Measurements from ENCODE around the gene C2orf42. TPM values are rescaled to one million over a fixed set of nuclear protein-coding genes. Genes with fewer than 3 reads are reported as not detected.
"Not testable (repeated sequence)": the region's sequence is repeated elsewhere in the genome, so short reads cannot be mapped to it uniquely, and the experiment has no call there.

The C2orf42 gene
- total RNA-seq, result 22.0 TPM

- DNase-seq (ENCODE audit: low spot score), result peak; percentile 96
These were observed at the start of gene C2orf42 for GRCh38 chr2:70190418-70191243. TSS of gene C2orf42 (minus strand) at chr2:70191019. CDS start at chr2:70181985, 9,034 bp downstream.

DNA sequence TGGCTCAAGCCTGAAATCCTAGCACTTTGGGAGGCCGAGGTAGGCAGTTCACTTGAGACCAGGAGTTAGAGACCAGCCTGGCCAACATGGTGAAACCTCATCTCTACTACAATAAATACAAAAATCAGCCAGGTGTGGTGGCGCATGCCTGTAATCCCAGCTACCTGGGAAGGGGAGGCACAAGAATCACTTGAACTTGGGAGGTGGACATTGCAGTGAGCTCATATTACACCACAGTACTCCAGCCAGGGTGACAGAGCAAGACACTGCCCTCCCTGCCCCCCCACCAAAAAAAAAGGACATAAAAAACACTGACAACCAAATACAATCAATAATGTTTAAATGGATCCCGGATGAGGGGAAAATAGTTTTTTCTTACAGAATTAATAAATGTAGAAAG, 49.8 kb upstream of the C2orf42 start:
- no peak for DNase-seq (ENCODE audit: low spot score)

- DNase-seq (ENCODE audit: low spot score), result no peak
These were observed 43.1 kb upstream of the C2orf42 start for GRCh38 chr2:70233926-70234325.

DNA sequence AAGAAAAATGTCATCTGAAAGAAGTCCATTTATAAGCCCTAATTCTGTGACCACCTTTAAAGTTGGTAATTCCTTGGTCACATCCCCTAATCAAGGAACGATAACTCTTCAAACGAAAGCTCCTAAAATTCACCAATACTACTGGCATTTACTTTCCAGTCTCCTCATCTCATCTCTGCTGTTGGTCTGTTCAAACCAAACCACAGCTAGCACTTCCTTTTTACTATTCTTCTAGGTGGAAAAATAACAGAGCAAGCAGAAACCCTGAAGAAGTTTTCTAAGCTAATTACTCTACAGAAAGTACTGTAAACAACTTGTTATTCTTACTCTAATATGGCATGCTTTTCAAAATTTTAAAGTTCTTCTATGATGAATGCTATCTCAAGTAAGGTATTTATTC, 36.0 kb upstream of the C2orf42 start:
- DNase-seq (ENCODE audit: low spot score), result no peak

DNA sequence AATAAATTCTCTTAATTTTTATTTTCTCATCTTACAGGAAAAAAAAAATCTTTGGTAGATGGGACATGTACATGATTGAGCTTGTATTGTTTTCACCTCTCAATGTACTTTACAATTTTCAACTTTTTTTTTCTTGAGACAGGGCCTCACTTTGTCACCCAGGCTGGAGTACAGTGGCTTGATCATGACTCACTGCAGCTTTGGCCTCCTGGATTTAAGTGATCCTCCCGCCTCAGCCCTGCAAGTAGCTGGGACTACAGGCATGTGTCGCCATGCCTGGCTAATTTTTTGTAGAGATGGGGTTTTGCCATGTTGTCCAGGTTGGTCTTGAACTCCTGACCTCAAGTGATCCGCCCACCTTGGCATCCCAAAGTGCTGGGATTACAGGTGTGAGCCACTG, 32.5 kb upstream of the C2orf42 start:
- not testable (repeated sequence) for DNase-seq (ENCODE audit: low spot score)

- no peak for DNase-seq (ENCODE audit: low spot score)
These were observed 24.2 kb upstream of the C2orf42 start for GRCh38 chr2:70214953-70215549.

DNA sequence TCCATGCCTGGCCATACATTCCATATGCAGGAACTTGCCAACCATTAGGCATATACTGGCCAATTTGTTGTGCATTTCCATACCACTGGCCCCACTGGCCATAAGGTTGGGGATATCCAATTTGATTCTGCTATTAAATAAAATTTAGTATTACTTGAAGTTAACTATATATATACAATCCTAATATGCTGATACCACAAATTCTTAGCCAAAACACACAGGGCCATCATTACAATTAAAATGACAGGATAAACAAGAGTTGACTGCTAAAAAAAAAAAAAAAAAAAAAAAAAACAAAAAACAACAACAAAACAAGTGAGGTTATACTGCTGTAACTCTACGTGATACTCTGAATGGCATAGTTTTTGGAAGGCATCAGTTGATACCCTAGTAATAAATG, 23.5 kb upstream of the C2orf42 start:
- no peak for DNase-seq (ENCODE audit: low spot score)

- no peak for DNase-seq (ENCODE audit: low spot score)
These were observed 21.6 kb upstream of the C2orf42 start for GRCh38 chr2:70212298-70212932.

DNA sequence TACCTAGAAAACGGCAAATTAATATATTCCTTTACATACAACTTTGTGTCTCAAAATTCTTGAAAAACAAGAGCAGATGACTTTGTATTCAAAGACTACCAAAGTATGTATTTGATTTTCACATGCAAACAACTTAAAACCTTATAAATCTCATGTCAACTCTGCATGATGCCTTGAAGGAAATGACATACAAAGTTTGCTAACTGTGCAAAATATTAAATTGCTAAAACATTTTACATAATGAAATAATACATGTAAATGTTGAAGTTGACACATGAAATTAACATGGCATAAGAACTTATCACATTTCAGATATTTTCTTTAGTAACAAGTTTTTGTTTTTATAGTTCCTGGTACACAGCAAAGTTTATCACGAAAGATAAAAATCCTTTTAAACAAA, 20.8 kb upstream of the C2orf42 start:
- DNase-seq (ENCODE audit: low spot score), result no peak

DNA sequence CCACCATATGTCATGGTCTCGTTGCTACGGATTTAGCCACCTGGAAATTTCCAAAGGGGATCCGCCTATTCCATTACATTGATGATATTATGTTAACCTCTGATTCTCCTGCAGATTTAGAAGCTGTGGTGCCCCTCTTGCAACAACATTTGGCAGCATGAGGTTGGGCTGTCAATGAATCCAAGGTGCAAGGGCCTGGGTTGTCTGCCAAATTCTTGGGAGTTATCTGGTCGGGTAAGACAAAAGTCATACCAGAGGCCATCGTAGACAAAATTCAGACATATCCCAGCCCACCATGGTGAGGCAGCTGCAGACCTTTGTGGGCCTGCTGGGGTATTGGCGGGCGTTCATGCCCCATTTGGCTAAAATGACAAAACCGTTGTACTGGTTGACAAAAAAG, 13.6 kb upstream of the C2orf42 start:
- DNase-seq (ENCODE audit: low spot score), result no peak

- DNase-seq (ENCODE audit: low spot score), result no peak
These were observed 12.3 kb upstream of the C2orf42 start for GRCh38 chr2:70203086-70203485.

DNA sequence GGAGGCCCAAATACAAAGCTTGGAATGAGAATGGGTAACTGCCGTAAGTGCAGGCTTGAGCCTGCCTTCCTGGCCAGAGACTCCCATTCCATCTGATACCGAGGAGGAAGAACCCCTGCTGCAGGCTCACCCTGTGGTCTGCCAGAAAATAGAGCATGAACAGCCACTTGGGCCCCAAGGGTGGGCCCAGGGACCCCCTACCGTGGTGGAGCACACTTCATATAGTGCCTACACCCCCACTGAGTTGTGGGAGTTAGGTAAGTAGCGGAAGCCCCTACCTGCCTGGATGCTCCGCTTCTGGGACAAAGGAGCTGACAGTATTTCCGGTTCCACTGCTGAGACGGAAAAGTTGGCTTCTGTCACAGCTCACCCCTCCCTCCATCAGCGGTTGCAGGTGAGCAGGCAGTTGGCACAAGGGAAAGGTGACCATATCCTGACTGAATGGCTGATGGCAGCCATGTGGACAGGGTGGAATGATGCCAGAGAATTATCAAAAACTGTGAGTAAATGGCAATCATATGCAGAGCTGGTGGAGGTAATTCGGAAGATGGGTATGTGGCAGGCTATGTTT, 11.5 kb upstream of the C2orf42 start:
- no peak for DNase-seq (ENCODE audit: low spot score)

- no peak for DNase-seq (ENCODE audit: low spot score)
These were observed 11.0 kb upstream of the C2orf42 start for GRCh38 chr2:70201831-70202230.

DNA sequence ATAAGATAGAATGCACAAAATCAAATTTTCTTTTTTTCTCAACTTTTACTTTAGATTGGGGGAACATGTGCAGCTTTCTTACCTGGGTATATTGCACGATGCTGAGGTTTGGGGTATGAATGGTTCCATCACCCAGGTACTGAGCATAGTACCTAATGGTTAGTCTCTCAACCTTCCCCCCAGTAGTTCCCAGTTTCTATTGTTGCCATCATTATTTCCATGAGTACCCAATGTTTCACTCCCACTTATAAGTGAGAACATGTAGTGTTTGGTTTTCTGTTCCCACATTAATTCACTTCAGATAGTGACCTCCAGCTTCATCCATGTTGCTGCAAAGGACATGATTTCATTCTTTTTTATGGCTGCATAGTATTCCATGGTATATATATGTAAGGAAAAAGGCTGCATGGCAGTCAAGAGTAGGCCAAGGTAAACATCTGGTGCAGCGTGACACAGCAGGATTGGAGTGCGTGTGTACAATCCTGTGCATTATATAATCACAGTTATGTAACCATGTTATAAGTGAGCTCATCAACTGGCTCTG, 10.5 kb upstream of the C2orf42 start:
- no peak for DNase-seq (ENCODE audit: low spot score)

GRCh38 chr2:70199320-70199864, 8.6 kb upstream of the C2orf42 start:
- DNase-seq (ENCODE audit: low spot score), result no peak

DNA sequence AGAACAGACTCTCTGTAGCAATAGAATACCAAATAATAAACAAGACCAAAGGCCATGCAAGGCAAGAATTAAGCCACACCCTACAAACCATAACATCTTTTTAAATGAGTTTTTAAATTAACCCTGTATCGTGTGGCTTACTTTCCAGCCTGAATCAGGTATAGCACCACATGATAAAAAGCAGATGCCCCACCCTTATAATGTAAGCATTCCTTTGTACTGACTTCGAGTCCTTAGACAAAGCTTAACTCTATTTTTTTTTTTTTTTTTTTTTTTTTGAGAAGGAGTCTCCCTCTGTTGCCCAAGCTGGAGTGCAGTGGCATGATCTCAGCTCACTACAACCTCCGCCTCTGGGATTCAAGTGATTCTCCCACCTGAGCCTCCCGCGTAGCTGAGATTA, 1.7 kb upstream of the C2orf42 start:
- DNase-seq (ENCODE audit: low spot score), result no peak

- DNase-seq (ENCODE audit: low spot score), result no peak
These were observed 471 bp upstream of the C2orf42 start for GRCh38 chr2:70191244-70191735.

- DNase-seq (ENCODE audit: low spot score), result peak; percentile 17
These were observed 2.4 kb downstream of the C2orf42 start for GRCh38 chr2:70188460-70188859.

- DNase-seq (ENCODE audit: low spot score), result not testable (repeated sequence)
These were observed 3.6 kb downstream of the C2orf42 start for GRCh38 chr2:70187170-70187569.

GRCh38 chr2:70182689-70183088, 8.1 kb downstream of the C2orf42 start:
- no peak for DNase-seq (ENCODE audit: low spot score)

DNA sequence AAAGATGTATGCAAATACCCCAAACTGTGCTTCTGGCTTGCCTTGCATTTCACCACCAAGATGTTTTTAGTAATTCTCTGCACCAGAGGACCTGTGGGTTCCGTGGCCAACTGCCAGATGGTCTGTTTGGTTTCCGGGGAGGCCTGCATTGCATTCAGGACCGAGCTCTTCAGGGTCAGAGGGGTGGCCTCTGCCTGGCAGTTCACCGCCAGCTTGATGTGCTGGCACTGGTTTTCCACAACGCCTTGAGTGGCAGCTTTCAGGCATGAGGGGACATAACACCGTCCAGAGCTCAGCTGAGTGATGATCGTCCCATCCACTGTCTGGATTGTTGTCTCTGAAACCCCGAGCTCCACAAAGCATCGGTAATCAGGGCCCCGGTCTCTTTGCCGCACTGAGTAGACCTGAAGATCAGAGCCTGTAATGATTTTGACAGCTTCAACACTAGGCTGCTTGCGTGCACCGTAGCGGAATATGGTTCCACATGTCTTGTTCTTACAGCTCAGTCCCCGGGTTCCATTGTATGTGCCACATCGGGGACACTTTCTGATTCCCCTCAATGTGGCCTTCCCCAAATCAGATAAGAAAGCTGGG, 9.4 kb downstream of the C2orf42 start:
- DNase-seq (ENCODE audit: low spot score), result no peak
